K562 (cell line): ENCODE data around the gene SIRPB2. TPM values are rescaled to one million over a fixed set of nuclear protein-coding genes. Genes with fewer than 3 reads are reported as not detected.

Source experiments
- ATAC-seq: fragments of 200-7000 bp; cut with Tn5 transposase; 3 replicates; pipeline ENCODE4 v1.9.1; 2020; ENCODE audit warnings: moderate library complexity
- BruUV-seq: library from RNA; stranded (reverse); fragments of 400-500 nt; replicated peaks from 2 replicates; lab custom pipeline; 2021; lab: Mats Ljungman, UMichigan
- CTCF ChIA-PET: fragments of 300-600 bp; formaldehyde crosslinking; extraction: SDS; loops from one replicate; lab custom pipeline; 2021; ENCODE audit warnings: low intra/inter-chr PET ratio; lab: Yijun Ruan, JAX
- POLR2A ChIA-PET: fragments of 300-600, 350-650 bp; sonication (Branson Sonifier 250); formaldehyde crosslinking; extraction: SDS; loops from one replicate; lab custom pipeline; 2021; ENCODE audit warnings: antibody characterized with exemption, inconsistent platforms; lab: Yijun Ruan, JAX
- DNase-seq, 4 experiments: peaks; one replicate each; pipeline versions ENCODE4 v3.0.0 to v3.0.0-alpha.2; 2011 to 2018; ENCODE audit warnings: low spot score in 3 of 4, mixed read lengths in 3 of 4; ENCODE audit errors: extremely low read depth in 1 of 4
- FAIRE-seq: peaks from 2 replicates; lab custom pipeline; 2011; peaks lifted over from hg19 to GRCh38; lab: Jason Lieb, UNC
- H2AFZ ChIP-seq: 2 replicates; pipeline ENCODE4 v1.6.0; 2011; ENCODE audit warnings: low read depth, low read length, control low read depth, inconsistent platforms
- H3K27ac ChIP-seq: fragments of 200-600 bp; 3 replicates; pipeline ENCODE4 v1.8.0; 2011; ENCODE audit warnings: low read depth, mild to moderate bottlenecking, control low read depth, inconsistent platforms, low read length, moderate library complexity, mixed read lengths; ENCODE audit errors: extremely low read depth
- H3K27me3 ChIP-seq, 2 experiments: fragments of 300-600 bp in 1 of 2; 2 replicates in 1 of 2; 3 replicates in 1 of 2; pipeline versions ENCODE4 v1.6.0 to v1.8.0; 2011; ENCODE audit warnings: inconsistent platforms in 2 of 2, low read length in 2 of 2, mild to moderate bottlenecking in 1 of 2, mixed read lengths in 1 of 2, moderate library complexity in 1 of 2; ENCODE audit not compliant: control insufficient read depth in 2 of 2, insufficient read depth in 2 of 2
- H3K36me3 ChIP-seq: fragments of 300-600 bp; 3 replicates; pipeline ENCODE4 v1.8.0; 2011; ENCODE audit warnings: mild to moderate bottlenecking, low read length, inconsistent platforms; ENCODE audit not compliant: control insufficient read depth, insufficient read depth
- H3K4me1 ChIP-seq, 2 experiments: fragments of 200-600 bp in 1 of 2; replicated peaks in 1 of 2; 2 replicates in 1 of 2; 3 replicates in 1 of 2; pipeline versions ENCODE4 v1.5.1 to v1.8.0; 2011; ENCODE audit warnings: inconsistent platforms in 2 of 2, low read length in 2 of 2, mild to moderate bottlenecking in 1 of 2, mixed read lengths in 1 of 2, moderate library complexity in 1 of 2; ENCODE audit not compliant: control insufficient read depth in 2 of 2, insufficient read depth in 2 of 2
- H3K4me2 ChIP-seq: 2 replicates; pipeline ENCODE4 v1.6.1; 2011; ENCODE audit warnings: low read length, control low read depth, inconsistent platforms, mixed read lengths; ENCODE audit not compliant: insufficient read depth
- H3K4me3 ChIP-seq: fragments of 200-600 bp; sonication (generic), shearing (Covaris generic); 2 replicates; pipeline ENCODE4 v1.5.1; 2016; ENCODE audit warnings: control low read depth, inconsistent platforms
- H3K79me2 ChIP-seq: fragments of 200-600 bp; 3 replicates; pipeline ENCODE4 v1.8.0; 2011; ENCODE audit warnings: low read length, inconsistent platforms; ENCODE audit not compliant: control insufficient read depth, insufficient read depth
- H3K9ac ChIP-seq, 2 experiments: 2 replicates each; pipeline versions ENCODE4 v1.6.0 to v1.6.1; 2011; ENCODE audit warnings: low read depth in 2 of 2, low read length in 2 of 2, control low read depth in 1 of 2, inconsistent platforms in 1 of 2, mild to moderate bottlenecking in 1 of 2, mixed read lengths in 1 of 2; ENCODE audit not compliant: insufficient read depth in 1 of 2
- H3K9me1 ChIP-seq: one replicate; pipeline ENCODE4 v1.6.0; 2011; ENCODE audit warnings: inconsistent platforms, mild to moderate bottlenecking, low read length, moderate library complexity; ENCODE audit not compliant: control insufficient read depth, insufficient read depth
- H3K9me3 ChIP-seq: replicated peaks from 2 replicates; pipeline ENCODE4 v1.5.1; 2011; ENCODE audit warnings: low read depth, low read length, inconsistent platforms; ENCODE audit not compliant: control insufficient read depth, insufficient read depth
- H4K20me1 ChIP-seq: replicated peaks from 2 replicates; pipeline ENCODE4 v1.6.1; 2011; ENCODE audit warnings: low read length, inconsistent platforms, mixed read lengths; ENCODE audit not compliant: control insufficient read depth, insufficient read depth
- FOXP1 ChIP-seq: sonication (generic); formaldehyde crosslinking; IDR thresholded peaks from 2 replicates; pipeline ENCODE4 v1.8.0; 2022; ENCODE audit warnings: mild to moderate bottlenecking, missing genetic modification reagents
- PHB ChIP-seq: fragments of 250-450 bp; sonication (Bioruptor Pico); IDR thresholded peaks from 2 replicates; pipeline ENCODE4 v1.5.0; 2021
- PRPF4 ChIP-seq: fragments of 200-400 bp; formaldehyde crosslinking; IDR thresholded peaks from one replicate; pipeline ENCODE4 v1.6.1; 2017; ENCODE audit warnings: low read length, low read depth, mild to moderate bottlenecking; ENCODE audit not compliant: insufficient read depth, poor library complexity, severe bottlenecking
- RFX5 ChIP-seq: IDR thresholded peaks from 2 replicates; pipeline ENCODE4 v1.6.1; 2011; ENCODE audit warnings: low read depth, mild to moderate bottlenecking, improper control_type of control experiment, low read length
- SIN3B ChIP-seq: fragments of 450-650 bp; IDR thresholded peaks from 2 replicates; pipeline ENCODE4 v1.6.1; 2017; ENCODE audit warnings: low read depth, mild to moderate bottlenecking, moderate library complexity
- WGBS: fragments of 100-300 bp; shearing (Covaris generic); methylation state at CpG from one replicate; pipeline ENCODE4 v1.1.6; 2016; ENCODE audit warnings: low coverage, mixed read lengths; ENCODE audit not compliant: insufficient coverage; ENCODE audit errors: missing lambda C conversion rate; 5-methylcytosine and 5-hydroxymethylcytosine counted together
- in situ Hi-C: fragments of 300-500 bp; cut with MboI; formaldehyde crosslinking; loops from 4 replicates; pipeline ENCODE4 v1.15.0; 2018; ENCODE audit warnings: inconsistent platforms, mixed read lengths
- intact Hi-C: fragments of 100-400 bp; cut with micrococcal nuclease; formaldehyde crosslinking; loops from 2 replicates; pipeline ENCODE4 v1.14.2; 2022
- polyA plus RNA-seq, 8 experiments: library from polyadenylated mRNA; depleted of rRNA in 4 of 8; stranded (reverse) in 5 of 8; unstranded in 3 of 8; fragments of >200 nt; fragmentation: Nextera tagmentation in 2 of 8; fragmentation: Illumina TruSeq in 1 of 8; extraction: Ambion mirVana in 2 of 8; extraction: Trizol in 1 of 8; gene quantifications; 2 replicates each; pipeline versions ENCODE4 v1.2.1 to v1.2.3, GENCODE V29; 2011 to 2014; ENCODE audit warnings: inconsistent platforms in 1 of 8, missing spikeins in 1 of 8
- total RNA-seq, 7 experiments: library from RNA; depleted of rRNA in 6 of 7; stranded (reverse); fragments of >200 nt in 6 of 7; fragmentation: Illumina TruSeq in 2 of 7; extraction: Trizol in 2 of 7; gene quantifications; 2 replicates each; pipeline versions ENCODE4 v1.2.1 to v1.2.3, GENCODE V29; 2011 to 2021; ENCODE audit warnings: low replicate concordance in 1 of 7
- TF ChIP-seq, protein P1 (sequence below): fragments of 250-450 bp; sonication (Bioruptor Pico); IDR thresholded peaks from 2 replicates; pipeline ENCODE4 v1.4.0; 2020; ENCODE audit warnings: borderline replicate concordance

SIRPB2 gene
- total and polyA plus RNA-seq, 9 of the 15 experiments (the other 6 are each of a cell fraction or from before 2014, with no cell fraction given) = 0.07 TPM; not detected in 7

DNA sequence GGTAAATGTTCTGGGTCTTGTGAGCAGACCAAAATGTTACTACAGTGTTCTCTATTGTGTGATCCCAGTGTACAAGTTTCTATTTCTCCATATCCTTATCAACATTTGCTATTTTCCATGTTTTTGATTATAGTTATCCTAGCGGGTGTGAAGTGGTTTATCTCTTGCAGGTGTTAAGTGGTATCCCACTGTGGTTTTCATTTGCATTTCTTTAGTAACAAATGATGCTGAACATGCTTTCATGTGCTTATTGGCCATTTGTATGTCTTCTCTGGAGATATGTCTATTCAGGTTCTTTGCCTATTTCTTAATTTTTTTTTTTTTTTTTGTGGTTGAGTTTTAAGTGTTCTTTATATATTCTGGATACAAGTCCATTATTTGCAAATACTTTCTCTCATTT, 60.1 kb downstream of the SIRPB2 start:
- Histone ChIP-seq H3K9me1 (no peaks in the 10 kb centered on the region), H3K27ac (no peak overlapping the region), H2AFZ (no peak overlapping the region), H3K4me3 (no peak overlapping the region), H3K4me1 (peaks cover 2 to 40% of the 10 kb centered on the region in 2 experiments; a peak in 3 of 5 replicates), H3K9me3 (no peaks in the 10 kb centered on the region), H4K20me1 (no peaks in the 10 kb centered on the region), H3K9ac (no peak overlapping the region), H3K27me3 (no peaks in the 10 kb centered on the region), H3K4me2 (no peak overlapping the region), H3K36me3 (no peaks in the 10 kb centered on the region), H3K79me2 (no peaks in the 10 kb centered on the region)
- WGBS = 13% methylated on average over 1 of the region's 1 CpG
- ATAC-seq (no peak), FAIRE-seq (no peak), DNase-seq (no peak)
- in situ Hi-C loops = no loop called here
- no peak for TF ChIP-seq PHB (CRISPR knock-in tag)
- TF ChIP-seq FOXP1 = no peak
- no peak for TF ChIP-seq SIN3B
- TF ChIP-seq, protein P1, sequence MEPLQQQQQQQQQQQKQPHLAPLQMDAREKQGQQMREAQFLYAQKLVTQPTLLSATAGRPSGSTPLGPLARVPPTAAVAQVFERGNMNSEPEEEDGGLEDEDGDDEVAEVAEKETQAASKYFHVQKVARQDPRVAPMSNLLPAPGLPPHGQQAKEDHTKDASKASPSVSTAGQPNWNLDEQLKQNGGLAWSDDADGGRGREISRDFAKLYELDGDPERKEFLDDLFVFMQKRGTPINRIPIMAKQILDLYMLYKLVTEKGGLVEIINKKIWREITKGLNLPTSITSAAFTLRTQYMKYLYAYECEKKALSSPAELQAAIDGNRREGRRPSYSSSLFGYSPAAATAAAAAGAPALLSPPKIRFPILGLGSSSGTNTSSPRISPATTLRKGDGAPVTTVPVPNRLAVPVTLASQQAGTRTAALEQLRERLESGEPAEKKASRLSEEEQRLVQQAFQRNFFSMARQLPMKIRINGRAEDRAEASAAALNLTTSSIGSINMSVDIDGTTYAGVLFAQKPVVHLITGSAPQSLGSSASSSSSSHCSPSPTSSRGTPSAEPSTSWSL (CRISPR knock-in tag) = no peak
- no peak for TF ChIP-seq PRPF4
- peak; percentile 60; the same call in 1 of the 2 replicates for TF ChIP-seq RFX5
- intact Hi-C loops = no loop called here
- BruUV-seq = no TSS peak
- ChIA-PET POLR2A (no interaction called here), CTCF (no interaction called here)
